ENCODE data around the gene SMPD4. TPM values are rescaled to one million over a fixed set of nuclear protein-coding genes. Genes with fewer than 3 reads are reported as not detected.

Gene SMPD4
- total and polyA plus RNA-seq, 9 of the 15 experiments (the other 6 are each of a cell fraction or from before 2014, with no cell fraction given): 7.5 to 123 (median 35.7) TPM

DNA sequence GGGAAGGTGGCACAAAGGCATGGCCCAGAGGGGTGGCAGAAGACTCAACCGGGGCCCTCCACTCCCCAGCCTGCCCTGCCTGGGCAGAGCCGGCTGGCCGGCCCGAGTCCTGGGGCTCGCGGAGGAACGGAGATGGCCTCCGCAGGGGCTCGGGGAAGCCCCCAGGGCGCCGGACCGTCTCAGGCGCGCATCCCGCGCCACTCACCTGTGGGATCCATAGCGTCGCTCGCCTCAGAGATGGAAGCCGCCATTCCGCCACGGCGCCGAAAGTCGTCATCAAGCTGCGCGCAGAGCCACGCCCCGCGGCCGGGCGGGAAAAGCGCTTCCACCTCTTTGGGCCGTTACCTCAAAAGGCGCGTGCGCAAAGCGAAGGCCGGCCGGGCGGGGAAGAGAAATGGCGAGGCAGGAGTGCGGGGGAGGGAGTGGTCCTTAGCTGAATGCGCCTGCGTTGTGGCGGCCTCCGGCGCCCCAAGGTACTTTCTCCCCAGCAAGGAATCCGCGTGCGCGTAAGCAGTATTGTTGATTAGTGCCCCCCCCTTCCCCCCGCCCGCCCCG is at the start of gene SMPD4 (continued):
- TF ChIP-seq, protein P1, sequence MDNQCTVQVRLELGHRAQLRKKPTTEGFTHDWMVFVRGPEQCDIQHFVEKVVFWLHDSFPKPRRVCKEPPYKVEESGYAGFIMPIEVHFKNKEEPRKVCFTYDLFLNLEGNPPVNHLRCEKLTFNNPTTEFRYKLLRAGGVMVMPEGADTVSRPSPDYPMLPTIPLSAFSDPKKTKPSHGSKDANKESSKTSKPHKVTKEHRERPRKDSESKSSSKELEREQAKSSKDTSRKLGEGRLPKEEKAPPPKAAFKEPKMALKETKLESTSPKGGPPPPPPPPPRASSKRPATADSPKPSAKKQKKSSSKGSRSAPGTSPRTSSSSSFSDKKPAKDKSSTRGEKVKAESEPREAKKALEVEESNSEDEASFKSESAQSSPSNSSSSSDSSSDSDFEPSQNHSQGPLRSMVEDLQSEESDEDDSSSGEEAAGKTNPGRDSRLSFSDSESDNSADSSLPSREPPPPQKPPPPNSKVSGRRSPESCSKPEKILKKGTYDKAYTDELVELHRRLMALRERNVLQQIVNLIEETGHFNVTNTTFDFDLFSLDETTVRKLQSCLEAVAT (IDR thresholded peaks at IDR 0.05): peak in 1 of 2 experiments; percentile 66; a peak in 1 of 4 replicates
- TF ChIP-seq, protein P2, sequence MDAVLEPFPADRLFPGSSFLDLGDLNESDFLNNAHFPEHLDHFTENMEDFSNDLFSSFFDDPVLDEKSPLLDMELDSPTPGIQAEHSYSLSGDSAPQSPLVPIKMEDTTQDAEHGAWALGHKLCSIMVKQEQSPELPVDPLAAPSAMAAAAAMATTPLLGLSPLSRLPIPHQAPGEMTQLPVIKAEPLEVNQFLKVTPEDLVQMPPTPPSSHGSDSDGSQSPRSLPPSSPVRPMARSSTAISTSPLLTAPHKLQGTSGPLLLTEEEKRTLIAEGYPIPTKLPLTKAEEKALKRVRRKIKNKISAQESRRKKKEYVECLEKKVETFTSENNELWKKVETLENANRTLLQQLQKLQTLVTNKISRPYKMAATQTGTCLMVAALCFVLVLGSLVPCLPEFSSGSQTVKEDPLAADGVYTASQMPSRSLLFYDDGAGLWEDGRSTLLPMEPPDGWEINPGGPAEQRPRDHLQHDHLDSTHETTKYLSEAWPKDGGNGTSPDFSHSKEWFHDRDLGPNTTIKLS (IDR thresholded peaks at IDR 0.05; ENCODE audit: borderline replicate concordance, low read depth): peak; percentile 73; the same call in 1 of the 2 replicates
- TF ChIP-seq TARDBP (IDR thresholded peaks at IDR 0.05) (no peak), DIDO1 (tag; IDR thresholded peaks at IDR 0.05; ENCODE audit: low read depth) (peak; percentile 65), SRSF1 (IDR thresholded peaks at IDR 0.05; ENCODE audit: low read depth, low read length) (peak; percentile 15; the same call in 1 of the 2 replicates), RBBP5 (IDR thresholded peaks at IDR 0.05; ENCODE audit: borderline replicate concordance, insufficient read depth, low read length, poor library complexity, severe bottlenecking) (peak; percentile 84), C11orf30 (IDR thresholded peaks at IDR 0.05; ENCODE audit: low read depth) (peak; percentile 99), NCOR1 (IDR thresholded peaks at IDR 0.05) (no peak), FOXJ2 (tag; IDR thresholded peaks at IDR 0.05) (peak; percentile 82), POU5F1 (IDR thresholded peaks at IDR 0.05; ENCODE audit: borderline replicate concordance, low read depth, low read length, partially characterized antibody) (no peak), ESRRB (CRISPR knock-in tag; IDR thresholded peaks at IDR 0.05; ENCODE audit: borderline replicate concordance) (no peak)
- TF ChIP-seq, protein P3, sequence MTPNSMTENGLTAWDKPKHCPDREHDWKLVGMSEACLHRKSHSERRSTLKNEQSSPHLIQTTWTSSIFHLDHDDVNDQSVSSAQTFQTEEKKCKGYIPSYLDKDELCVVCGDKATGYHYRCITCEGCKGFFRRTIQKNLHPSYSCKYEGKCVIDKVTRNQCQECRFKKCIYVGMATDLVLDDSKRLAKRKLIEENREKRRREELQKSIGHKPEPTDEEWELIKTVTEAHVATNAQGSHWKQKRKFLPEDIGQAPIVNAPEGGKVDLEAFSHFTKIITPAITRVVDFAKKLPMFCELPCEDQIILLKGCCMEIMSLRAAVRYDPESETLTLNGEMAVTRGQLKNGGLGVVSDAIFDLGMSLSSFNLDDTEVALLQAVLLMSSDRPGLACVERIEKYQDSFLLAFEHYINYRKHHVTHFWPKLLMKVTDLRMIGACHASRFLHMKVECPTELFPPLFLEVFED (CRISPR knock-in tag; conservative IDR thresholded peaks at IDR 0.05): no peak
- TF ChIP-seq, protein P4, sequence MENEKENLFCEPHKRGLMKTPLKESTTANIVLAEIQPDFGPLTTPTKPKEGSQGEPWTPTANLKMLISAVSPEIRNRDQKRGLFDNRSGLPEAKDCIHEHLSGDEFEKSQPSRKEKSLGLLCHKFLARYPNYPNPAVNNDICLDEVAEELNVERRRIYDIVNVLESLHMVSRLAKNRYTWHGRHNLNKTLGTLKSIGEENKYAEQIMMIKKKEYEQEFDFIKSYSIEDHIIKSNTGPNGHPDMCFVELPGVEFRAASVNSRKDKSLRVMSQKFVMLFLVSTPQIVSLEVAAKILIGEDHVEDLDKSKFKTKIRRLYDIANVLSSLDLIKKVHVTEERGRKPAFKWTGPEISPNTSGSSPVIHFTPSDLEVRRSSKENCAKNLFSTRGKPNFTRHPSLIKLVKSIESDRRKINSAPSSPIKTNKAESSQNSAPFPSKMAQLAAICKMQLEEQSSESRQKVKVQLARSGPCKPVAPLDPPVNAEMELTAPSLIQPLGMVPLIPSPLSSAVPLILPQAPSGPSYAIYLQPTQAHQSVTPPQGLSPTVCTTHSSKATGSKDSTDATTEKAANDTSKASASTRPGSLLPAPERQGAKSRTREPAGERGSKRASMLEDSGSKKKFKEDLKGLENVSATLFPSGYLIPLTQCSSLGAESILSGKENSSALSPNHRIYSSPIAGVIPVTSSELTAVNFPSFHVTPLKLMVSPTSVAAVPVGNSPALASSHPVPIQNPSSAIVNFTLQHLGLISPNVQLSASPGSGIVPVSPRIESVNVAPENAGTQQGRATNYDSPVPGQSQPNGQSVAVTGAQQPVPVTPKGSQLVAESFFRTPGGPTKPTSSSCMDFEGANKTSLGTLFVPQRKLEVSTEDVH (IDR thresholded peaks at IDR 0.05; ENCODE audit: low read depth, partially characterized antibody): peak; percentile 85
- TF ChIP-seq, protein P5, sequence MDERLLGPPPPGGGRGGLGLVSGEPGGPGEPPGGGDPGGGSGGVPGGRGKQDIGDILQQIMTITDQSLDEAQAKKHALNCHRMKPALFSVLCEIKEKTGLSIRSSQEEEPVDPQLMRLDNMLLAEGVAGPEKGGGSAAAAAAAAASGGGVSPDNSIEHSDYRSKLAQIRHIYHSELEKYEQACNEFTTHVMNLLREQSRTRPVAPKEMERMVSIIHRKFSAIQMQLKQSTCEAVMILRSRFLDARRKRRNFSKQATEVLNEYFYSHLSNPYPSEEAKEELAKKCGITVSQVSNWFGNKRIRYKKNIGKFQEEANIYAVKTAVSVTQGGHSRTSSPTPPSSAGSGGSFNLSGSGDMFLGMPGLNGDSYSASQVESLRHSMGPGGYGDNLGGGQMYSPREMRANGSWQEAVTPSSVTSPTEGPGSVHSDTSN (CRISPR knock-in tag; IDR thresholded peaks at IDR 0.05; ENCODE audit: low read depth): no peak
- TF ChIP-seq, protein P5 (tag; conservative IDR thresholded peaks at IDR 0.05; ENCODE audit: low read depth): no peak
- TF ChIP-seq, protein P6, sequence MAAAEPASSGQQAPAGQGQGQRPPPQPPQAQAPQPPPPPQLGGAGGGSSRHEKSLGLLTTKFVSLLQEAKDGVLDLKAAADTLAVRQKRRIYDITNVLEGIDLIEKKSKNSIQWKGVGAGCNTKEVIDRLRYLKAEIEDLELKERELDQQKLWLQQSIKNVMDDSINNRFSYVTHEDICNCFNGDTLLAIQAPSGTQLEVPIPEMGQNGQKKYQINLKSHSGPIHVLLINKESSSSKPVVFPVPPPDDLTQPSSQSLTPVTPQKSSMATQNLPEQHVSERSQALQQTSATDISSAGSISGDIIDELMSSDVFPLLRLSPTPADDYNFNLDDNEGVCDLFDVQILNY (CRISPR knock-in tag; IDR thresholded peaks at IDR 0.05): peak; percentile 49; the same call in 1 of the 2 replicates
